Measurements from ENCODE around the gene DLGAP1. TPM values are rescaled to one million over a fixed set of nuclear protein-coding genes. Genes with fewer than 3 reads are reported as not detected.
"Not testable (repeated sequence)": the region's sequence is repeated elsewhere in the genome, so short reads cannot be mapped to it uniquely, and the experiment has no call there.

The DLGAP1 gene
- total RNA-seq, 1 donor from 2014 or later: 105 TPM

DNA sequence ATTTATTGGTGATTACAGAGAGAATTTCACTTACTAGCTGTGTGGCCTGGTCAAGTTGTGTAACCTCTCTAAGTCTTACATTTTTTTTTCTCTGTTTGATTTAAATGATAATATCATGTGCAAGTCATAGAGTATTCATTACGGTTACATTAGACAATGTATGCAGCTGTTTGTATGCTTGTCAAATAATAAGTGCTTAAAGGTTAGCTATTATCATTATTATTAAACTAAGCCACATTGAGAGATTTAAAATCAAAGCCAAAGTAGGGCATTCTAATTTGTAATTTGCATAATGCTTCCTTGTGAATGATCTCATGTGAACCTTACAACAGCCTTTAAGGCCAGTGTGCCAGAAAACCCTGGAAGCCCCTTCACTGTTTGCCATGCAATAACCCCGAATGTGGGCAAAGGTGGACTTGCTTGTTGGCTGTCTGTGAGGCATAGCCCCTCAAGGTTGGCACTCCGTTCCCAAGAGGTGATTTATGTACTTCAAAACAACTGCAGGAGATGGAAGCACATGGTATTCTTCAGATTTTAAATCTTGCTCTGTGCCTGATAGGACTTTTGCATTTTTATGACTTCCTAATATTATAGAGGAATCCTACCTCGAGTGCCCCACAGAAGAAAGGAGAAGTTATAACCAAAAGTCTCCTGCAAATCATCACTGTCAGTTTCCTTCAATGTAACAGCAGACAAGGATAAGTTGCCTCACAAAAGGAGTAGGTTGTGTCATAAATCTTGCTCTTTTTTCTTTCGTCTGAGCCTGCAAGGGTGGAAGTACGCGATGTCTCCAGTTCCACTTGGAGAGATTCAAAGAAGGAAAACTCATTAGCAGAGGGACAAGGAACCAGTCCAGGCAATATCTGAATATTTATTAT, 733.1 kb downstream of the DLGAP1 start:
- DNase-seq (ENCODE audit: low spot score): no peak

DNA sequence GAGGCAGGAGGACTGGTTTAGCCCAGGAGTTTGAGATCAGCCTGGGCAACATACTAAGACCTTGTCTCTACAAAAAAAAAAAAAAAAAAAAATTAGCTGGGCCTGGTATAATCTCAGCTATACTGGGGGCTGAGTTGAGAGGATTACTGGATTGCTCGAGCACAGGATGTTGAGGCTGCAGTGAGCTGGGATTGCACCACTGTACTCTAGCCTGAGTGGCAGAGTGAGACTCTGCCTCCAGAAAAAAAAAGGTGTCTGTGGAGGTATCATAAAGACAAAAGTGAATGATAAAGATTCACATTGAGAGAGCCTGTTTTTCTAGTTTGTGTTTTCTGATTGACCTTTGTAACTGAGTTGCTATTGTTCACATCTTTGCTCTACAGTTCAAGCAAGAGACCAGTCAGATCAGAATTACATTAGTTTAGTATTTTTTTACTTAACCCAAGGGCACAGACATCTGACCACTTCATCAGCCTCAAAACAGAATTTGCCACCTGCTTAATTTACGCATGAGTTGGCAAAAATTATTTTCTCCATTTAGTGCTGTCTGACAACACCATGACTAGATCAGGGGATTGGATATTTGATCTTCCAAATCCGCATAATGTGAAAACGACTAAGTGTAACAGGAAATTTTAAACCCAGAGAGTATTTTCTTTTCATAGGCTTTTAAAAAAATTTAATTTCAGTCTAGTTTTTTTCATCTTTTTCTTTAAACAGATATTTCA, 734.1 kb downstream of the DLGAP1 start:
- no peak for DNase-seq (ENCODE audit: low spot score)

DNA sequence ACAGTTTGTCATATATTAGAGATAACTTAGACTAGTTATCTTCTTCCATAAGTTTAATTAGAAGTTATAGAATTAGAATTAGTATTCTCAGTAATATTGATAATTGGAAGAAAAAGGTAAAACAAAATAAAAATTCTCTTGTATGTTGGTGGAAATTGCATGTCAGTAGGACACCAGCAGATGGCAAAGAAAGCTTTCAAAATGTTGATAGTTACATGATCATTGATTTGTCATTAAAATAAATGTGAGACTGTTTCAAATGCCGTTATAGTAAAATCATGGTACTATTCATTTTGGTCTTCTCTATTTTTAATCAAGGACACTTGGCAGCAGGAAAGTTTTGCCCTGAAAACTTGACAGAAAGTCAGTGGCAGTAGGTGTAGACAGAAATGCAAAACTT, 734.9 kb downstream of the DLGAP1 start:
- no peak for DNase-seq (ENCODE audit: low spot score)

DNA sequence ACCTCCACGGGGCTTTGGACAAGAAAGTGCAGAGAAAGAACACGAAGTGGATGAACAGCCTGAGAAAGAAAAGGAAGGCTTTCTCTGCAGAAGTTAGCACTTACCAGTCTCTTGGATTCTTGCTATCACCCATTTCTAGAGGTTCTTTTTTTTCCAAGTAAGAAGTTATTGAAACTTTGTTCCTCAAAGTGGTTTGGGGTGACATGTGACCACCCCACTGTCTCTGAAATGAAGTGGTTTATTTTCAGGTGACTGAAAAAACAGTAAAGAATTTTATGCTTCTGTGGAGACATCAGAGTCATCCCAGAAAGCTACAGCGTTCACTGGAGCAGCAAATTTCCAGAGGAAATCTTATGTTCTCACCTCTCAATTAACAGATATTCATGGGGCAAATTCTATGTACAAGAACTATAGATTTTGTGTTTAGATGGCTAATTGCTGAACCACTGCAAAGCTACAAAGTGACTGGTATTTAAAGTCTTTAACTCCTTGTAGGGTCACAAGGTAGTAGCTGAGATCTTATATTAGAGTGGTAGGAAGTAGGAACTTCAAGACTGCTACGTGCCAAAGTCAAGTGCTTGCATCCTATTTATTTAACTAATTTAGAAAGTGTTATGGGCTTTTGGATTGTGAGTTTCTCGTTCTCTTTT, 737.6 kb downstream of the DLGAP1 start:
- no peak for DNase-seq (ENCODE audit: low spot score)

DNA sequence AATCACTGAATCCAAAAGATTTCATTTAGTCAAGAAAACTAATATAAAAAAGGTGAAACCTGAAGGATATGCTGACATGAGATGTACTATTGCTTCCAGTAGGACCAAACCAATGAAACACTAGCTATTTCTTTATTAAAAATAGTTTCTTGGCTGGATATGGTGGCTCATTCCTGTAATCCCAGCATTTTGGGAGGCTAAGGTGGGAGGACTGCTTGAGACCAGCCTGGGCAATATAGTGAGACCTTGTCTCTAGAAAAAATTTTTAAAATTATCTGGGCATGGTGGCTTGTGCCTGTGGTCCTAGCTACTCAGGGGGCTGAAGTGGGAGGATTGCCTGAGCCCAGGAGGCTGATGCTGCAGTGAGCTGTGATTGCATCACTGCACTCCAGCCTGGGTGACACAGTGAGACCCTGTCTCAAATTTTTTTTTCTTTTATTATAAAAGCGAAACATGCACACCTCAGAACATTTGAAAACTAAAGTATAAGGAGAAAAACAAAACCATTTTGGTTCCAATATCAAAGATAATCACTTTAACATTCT, 738.9 kb downstream of the DLGAP1 start:
- no peak for DNase-seq (ENCODE audit: low spot score)

DNA sequence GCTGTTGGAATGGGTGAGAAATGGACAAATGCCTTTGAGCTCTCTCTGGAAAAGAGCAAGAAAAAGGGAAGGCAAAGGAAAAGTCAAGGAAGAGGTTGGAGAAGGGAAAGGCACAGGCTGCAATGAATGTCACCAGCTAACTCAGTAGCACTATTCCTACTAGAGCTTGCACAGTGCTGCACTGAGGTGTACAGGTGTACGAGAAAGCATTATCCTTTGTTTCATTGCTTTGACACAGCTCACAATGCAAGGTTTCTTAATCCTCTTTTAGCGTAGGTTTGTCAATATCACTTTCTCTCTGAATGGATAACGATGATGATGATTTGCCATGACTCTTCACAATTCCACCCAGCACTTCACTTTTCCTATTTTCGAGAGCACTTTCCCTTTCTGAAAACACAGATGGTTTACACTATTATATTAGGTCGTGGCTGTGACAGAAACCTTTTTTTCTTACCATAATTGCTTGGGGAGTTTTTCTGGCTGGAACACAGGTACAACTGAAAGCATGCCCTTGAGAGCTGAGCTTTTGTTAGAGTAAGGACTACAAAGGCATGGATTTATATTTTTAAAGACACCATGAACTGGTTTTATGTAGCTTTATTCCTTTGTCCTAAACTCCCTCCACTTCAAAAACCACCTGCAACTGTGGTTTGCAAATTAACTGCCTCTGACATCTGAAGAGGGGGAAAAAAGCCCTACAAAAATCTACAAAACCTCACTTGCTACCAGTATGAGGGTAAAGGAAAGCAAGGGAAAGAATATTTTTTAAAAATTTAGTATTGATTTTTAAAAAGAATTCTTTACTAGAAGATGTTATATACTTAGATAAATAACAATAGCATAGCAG, 739.7 kb downstream of the DLGAP1 start:
- no peak for DNase-seq (ENCODE audit: low spot score)

DNA sequence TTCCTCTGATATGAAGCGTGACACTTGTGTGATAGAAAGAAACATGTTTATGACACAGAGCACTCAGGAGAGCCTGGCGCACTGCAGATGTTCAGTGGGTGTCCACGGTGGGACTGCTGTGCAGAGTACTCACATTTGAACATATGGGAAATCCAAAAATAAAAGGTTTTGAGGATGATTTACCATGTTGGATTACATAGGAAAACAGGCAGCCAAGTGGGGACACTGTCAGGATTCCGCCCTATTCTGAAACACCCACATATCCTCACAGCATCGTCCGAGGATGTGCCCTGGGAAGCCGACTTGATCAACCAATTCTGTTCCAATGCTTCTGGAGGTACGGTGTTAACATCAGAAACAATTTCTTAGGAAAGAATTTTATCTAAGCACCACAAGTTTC, 741.4 kb downstream of the DLGAP1 start:
- DNase-seq (ENCODE audit: low spot score): no peak

DNA sequence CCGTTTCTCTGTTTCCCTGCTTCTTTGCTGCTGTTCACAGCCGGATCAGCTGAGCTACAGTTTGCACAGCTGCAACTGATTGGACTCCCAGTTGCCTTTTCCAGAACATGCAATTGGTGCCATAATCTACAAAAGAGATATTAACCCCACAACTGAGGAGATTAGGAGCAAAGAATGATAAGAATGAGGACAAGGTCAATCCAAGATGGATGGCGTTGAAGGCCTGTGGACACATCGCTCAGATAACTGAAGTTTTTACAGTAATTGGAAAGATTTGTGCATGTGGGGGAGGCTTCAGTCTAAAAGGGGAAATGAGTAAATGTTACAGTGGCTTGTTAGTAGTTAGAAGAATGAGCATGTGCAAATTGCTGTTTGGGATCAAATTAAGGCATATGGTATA, 741.9 kb downstream of the DLGAP1 start:
- DNase-seq (ENCODE audit: low spot score): no peak

DNA sequence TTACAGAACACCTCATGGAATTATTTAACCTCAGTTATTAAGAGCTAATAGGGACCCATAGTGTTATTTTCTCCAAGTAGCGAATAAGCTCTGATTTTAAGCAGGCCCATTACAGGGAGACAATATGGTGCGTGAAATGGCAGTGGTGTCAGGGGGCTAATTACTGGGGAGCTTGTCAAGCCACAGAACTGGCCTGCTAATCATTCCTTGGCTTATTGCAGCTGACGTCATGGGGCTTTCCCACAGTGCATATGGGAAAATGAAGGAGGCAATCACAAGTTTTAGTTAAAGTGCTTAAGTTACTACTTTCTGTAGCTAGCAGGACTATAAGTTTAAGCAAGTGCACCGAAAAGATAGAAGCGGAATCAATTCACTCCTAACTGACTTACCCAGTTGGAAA, 742.6 kb downstream of the DLGAP1 start:
- no peak for DNase-seq (ENCODE audit: low spot score)

DNA sequence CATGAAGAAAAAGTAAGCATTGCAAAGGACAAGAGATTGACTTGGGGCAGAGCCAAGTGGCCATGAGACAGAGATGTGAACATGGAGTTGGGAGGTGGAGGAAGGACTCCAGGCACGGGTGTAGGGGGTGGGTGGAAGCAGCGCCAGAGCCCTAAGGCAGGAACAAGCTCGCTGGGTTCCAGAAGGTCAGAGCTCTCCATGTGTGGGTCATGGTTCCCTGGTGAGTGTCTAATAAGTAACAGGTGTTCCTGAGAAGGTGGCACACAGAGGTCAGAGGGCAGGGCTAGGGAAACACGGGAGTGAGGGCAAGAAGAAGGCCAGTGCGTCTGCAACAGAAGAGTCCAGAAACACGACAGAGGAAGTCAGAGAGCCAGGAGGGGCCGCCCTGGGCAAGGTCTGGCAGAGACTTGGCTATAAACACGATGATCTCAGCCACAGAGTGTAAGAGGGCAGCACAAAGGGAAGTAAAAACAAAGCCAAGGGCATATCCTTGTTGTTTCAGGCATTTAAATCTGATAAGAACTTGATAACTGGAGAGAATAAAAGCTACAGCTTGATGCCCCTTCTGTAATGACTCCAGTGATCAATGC, 744.3 kb downstream of the DLGAP1 start:
- DNase-seq (ENCODE audit: low spot score): peak; percentile 96

DNA sequence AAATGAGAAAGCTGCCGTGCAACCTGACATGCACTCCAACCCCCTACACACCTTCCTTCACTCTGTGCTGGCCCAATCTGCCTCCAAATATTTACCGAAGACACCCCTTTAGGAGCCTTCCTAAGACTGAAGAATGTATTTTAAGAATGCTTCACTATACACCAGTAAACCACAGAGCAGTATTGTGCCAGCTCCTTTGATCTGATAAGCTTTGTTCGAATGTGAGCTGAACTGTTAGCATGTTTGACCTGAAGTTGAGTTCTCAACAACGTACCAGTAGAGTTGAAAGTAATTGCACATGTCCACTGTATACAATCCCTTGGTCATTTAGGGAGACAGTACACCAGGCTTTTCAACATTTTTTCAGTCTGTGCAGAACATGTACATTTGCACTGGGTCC, 745.9 kb downstream of the DLGAP1 start:
- no peak for DNase-seq (ENCODE audit: low spot score)

DNA sequence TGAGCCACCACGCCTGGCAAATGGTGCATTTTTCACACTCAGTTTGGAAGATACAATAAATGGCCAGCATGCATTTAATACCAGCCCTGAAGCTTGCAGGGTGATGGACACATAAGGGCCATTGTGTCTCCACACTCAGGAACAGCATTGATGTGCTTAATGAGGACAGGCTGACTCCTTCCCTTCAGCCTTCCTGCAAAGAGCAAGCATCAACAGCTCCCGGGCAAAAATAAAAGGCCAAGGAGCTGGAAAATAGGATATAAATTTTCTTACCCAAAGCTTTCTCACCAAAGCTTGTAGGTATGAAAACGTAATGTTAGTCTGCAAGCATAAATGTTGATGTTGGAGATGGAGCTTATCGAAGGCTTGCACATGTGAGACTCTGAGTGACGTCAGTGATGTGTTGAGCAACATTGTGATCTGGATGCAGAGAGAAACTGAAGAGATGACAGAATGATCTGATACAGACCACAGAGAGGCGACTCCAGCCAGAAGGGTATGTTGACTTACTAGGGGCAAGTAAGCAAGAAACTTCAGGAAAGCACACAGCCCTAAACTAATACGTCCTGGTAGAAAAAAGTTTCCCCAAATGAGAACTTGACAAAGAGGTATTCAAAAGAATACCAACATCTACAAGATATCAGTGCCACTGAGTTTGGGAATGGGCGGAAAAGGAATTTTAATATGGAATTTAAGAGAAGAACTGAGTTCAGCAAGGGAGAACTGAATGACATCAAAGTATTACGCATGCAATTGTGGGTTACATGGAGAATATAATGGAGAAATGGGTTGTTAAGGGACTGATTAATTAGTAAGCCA, 748.6 kb downstream of the DLGAP1 start:
- no peak for DNase-seq (ENCODE audit: low spot score)

DNA sequence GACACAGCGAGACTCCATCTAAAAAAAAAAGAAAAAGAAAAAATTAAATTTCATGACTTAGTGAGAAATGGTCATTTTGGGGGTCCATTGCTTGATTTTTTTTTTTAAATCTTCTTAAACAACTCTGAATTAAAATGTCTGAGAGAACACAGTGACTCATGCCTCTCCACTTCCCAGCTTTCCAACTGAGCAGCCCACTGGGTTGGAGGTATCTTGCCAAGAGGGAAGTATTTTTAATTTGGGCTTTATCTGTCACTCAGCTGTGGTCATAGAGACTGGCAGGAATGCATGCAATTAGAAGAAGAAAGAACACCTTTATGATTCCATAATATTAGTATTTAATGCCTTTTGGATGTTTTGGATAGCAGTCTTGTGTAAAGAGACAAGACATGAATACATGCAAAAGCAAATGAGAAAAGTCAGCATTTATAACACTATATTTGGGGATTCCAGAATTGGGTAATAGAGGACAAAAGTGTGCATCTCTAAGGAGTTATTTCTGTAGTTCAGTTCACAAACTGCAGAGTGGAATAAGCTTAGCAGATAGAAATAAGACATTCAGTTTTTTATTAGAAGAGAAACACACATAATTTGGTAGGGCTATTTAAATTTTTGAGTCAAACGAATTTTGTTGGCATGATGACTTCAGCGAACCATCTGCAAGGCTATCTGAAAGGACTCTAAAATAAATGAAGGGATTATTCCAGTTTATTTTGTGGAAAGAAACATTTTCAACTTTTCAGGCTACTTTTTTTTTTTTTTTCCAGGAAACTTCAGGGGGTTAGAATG, 750.4 kb downstream of the DLGAP1 start:
- no peak for DNase-seq (ENCODE audit: low spot score)

DNA sequence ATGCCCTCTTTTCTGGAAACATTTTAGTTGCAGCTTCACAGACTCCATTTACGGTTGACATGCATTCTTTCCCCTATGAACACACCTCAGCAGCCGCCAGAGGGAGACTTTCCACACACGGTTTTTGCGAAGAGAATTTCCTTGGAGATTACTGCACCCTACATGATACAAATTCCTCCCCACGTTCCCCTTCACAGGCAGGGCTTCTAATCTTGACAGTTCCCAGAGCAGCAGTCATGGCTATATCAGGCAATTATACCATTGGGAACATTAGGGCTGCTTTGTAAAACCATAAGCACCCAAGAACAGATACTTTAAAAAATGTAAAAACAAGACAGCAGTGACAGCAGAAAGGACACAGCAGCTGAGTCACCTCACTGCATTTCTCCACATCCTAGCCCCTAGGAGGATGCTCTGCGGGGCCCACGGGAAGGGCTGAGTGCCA, 751.4 kb downstream of the DLGAP1 start:
- peak; percentile 61 for DNase-seq (ENCODE audit: low spot score)

DNA sequence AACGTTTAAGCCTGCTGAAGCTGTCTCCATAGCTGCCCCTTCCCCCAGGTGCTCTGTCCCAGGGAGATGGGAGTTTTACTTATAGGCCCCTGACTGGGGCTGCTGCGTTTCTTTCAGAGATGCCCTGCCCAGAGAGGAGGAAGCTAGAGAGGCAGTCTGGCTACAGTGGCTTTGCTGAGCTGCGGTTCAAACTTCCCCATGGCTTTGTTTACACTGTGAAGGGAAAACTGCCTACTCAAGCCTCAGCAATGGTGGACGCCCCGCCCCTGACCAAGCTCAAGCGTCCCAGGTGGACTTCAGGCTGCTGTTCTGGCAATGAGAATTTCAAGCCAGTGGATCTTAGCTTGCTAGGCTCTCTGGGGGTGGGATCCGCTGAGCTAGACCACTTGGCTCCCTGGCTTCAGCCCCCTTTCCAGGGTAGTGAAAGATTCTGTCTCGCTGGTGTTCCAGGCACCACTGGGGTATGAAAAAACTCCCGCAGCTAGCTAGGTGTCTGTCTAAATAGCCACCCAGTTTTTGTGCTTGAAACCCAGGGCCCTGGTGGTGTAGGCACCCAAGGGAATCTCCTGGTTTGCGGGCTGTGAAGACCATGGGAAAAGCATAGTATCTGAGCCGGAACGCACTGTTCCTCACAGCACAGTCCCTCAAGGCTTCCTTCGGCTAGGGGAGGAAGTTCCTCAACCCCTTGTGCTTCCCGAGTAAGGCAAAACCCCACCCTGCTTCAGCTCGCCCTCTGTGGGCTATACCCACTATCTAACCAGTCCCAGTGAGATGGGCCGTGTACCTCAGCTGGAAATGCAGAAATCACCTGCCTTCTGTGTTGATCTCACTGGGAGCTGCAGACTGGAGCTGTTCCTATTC, 755.2 kb downstream of the DLGAP1 start:
- not testable (repeated sequence) for DNase-seq (ENCODE audit: low spot score)

DNA sequence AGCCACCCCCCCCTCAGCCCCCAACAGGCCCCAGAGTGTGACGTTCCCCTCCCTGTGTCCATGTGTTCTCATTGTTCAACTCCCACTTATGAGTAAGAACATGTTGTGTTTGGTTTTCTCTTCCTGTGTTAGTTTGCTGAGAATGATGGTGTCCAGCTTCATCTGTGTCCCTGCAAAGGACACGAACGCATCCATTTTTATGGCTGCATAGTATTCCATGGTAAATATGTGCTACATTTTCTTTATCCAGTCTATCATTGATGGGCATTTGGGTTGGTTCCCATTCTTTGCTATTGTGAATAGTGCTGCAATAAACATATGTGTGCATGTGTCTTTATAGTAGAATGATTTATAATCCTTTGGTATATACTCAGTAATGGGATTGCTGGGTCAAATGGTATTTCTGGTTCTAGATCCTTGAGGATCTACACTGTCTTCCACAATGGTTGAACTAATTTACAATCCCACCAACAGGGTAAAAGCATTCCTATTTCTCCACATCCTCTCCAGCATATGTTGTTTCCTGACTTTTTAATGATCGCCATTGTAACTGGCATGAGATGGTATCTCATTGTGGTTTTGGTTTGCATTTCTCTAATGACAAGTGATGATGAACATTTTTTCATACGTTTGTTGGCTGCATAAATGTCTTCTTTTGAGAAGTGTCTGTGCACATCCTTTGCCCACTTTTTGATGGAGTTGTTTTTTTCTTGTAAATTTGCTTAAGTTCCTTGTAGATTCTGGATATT, 760.9 kb downstream of the DLGAP1 start:
- DNase-seq (ENCODE audit: low spot score): not testable (repeated sequence)

DNA sequence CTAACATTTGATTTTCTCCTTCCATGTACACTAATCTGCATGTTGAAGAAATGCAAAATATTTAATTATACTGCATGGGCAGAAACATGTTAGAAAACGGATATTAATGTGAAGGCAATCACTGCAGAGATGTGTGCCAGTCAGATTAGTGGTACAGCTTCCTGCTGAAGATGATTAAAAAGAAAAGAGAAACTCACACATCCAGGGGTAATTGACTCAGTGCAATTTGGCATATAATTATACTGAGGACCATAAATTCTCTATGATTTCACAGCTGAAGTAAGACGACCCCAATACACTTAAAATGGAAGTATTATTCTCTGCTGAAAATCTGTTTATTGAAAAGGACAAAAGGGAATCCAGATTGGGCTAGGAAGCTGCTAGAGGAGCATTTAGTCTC, 761.7 kb downstream of the DLGAP1 start:
- no peak for DNase-seq (ENCODE audit: low spot score)

DNA sequence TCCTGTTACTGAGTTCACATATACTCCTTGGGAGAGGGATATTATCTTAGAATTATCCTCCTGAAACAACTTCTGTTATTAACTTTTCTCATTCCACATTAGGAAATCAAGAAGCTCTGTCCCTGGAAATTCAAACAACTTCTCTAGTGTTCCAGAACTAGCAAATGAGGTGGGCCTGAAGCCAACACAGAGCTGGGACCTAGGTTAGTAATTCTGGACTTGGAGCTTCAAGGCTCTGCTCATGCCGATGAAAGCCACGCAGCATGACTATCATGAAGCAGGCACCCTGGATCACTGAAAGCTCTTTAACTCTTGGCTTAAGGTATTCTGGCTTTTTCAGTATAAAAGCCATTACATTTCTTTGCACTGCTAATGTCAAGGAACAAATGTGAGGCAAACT, 762.4 kb downstream of the DLGAP1 start:
- no peak for DNase-seq (ENCODE audit: low spot score)

Data from mucosa of gallbladder (tissue), 1 donor.